ENCODE results near the gene CCL8.

Gene CCL8

GRCh38 chr17:34319039-34319483, at the start of gene CCL8:
TSS of gene CCL8 (plus strand) at chr17:34319435. CDS start at chr17:34319502, 67 bp downstream.
- no peak for DNase-seq

DNA sequence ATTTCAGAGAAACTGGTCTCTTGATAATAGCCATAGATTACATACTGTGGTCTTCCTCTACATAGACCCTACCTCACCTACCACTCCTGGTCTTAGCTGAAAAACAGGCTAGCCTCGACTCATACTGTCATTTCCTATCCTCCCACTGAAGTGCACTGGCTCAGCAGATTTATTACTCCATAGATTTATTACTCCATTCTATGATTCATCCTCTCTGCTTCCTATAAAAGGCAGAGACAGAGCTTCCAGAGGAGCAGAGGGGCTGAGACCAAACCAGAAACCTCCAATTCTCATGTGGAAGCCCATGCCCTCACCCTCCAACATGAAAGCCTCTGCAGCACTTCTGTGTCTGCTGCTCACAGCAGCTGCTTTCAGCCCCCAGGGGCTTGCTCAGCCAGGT, 49.3 kb upstream of the CCL8 start, which contains the start of gene CCL7:
Gene CCL7, plus strand, starts transcription at position 253 of the 400 bp plus-strand sequence. Its CDS starts 70 bp downstream, at position 323.
- DNase-seq: no peak

GRCh38 chr17:34275881-34276280, 43.4 kb upstream of the CCL8 start:
- no peak for DNase-seq

DNA sequence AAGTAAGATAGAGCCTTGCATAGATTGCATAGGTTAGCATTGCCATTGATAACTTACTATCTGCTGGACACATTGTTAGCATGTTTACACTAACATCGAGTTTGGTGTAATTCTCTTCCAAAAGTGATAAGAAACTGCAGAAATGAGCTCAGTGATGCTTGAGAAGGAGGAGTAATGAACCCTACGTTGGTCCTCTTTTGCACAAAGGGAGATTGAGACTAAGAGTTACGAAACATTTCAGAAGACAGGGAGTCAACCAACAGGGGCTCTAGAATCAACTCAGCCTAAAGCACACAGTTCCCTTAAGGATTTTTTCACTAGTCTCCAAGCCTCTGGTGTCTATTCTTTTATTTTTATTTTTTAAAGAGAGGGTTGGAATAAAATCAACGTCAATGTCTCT, 42.4 kb upstream of the CCL8 start:
- DNase-seq: no peak

DNA sequence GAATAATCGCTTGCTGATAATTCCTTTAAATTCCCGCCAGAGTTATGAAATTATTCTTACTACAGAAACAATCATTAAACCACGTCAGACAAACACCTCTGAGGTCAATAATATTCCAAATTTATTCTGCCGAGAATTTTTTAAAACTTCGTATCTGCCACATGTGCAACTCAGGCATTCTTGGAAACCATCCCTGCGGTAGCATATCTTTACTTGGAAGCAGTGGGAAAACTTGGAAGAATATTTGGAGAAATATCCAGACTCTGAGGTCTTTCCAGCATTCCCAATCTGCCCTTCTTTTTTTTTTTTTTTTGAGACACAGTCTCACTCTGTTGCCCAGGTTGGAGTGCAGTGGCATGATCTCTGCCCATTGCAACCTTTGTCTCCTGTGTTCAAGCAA, 35.7 kb upstream of the CCL8 start:
- no peak for DNase-seq

GRCh38 chr17:34285286-34285792, 33.9 kb upstream of the CCL8 start, which contains the start of gene CCL11:
TSS of gene CCL11 (plus strand) at chr17:34285742. CDS start at chr17:34285809, 67 bp downstream.
- no peak for DNase-seq

DNA sequence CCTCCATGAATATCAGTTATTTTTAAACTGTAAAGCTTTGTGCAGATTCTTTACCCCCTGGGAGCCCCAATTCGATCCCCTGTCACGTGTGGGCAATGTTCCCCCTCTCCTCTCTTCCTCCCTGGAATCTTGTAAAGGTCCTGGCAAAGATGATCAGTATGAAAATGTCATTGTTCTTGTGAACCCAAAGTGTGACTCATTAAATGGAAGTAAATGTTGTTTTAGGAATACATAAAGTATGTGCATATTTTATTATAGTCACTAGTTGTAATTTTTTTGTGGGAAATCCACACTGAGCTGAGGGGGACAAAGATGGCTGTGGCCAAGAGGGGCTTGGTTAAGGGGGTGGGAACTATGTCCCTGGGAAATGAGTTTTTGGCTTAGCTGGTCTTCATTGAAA, 31.4 kb upstream of the CCL8 start:
- DNase-seq: no peak

DNA sequence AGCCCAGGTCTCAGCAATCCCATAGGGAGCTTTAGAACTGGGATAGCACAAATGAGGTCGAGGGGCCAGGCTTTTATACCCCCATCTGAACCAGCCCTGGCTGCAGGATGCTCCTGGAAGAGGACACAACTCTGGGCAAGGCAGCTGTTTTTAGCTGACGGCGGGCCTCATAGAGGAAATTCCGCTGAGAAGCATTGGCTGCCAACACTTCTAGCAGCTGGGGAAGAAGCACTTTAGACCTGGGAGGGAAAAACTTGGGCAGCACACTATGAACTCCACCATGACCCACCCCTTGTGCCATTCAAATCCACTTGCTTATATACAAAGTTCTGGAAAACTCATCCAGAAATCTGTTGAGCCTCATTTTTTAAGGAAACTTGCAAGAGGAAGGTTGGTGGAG, 28.6 kb upstream of the CCL8 start:
- DNase-seq: no peak

DNA sequence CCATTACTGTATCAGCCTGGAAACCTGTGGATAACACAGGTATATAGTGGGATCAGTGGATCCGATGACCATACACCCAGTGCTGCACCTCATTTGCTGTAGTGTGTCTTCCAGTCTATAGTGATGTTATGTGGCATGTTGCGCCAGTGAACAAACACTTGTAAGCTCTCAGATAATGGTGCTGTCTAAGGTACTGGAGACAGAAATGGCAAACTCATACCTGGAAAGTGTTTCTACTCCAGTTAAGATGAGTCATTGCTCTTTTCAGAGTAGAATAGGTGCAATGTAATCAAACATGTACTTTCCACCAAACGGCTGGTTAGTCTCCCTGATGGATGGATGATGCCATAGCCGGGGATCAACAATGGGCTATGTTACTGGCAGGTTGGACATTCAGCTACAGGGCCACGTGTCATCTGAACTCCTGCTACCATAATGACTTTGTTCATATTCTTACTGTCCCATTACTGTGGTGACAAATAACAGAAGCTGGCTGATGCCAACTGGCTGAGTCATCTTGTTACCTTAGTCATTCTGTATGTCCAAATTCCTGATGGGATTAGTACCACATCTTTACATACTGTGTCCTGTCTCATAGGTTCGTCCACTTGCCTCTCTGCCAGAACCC, 27.4 kb upstream of the CCL8 start:
- DNase-seq: no peak

GRCh38 chr17:34299027-34299426, 20.2 kb upstream of the CCL8 start:
- DNase-seq: no peak

GRCh38 chr17:34299956-34300577, 19.2 kb upstream of the CCL8 start:
- no peak for DNase-seq

DNA sequence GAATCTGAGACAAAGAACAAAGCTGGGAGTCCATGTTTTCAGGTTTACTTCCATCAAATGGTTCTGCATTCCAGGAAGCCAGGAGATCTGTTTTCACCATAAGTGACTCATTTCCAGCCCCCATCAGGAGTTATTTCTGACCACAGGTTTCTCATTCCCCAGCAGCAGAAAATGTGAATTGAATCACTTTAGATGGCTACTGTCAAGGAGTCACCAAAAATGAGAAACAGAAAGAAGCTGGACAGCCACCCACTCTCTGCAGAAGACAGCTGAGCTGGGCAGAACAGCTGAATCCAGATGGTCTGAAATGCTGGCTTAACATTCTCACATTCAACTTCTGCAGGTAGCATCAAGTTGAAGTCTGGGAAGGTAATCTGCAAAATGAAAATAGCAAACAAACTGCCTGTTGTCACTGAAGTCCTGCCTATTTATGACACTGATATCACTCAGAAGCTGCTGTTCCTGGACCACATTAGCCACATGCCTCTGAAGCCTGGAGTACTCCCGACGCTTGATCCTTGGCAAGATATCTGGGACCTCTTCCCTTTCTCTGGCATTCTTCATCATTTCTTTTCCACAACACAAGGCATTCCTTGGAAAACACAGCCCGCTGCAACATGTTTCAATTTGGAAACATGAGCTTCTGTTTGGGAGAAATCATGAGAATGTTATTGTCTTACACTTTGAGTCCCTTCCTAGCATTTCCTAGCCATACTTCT, 18.4 kb upstream of the CCL8 start:
- DNase-seq: no peak

GRCh38 chr17:34301986-34302385, 17.2 kb upstream of the CCL8 start:
- no peak for DNase-seq

- DNase-seq: no peak
These were observed 16.6 kb upstream of the CCL8 start for GRCh38 chr17:34302636-34303035.

GRCh38 chr17:34303606-34304005, 15.6 kb upstream of the CCL8 start:
- no peak for DNase-seq

GRCh38 chr17:34305061-34305460, 14.2 kb upstream of the CCL8 start:
- no peak for DNase-seq

DNA sequence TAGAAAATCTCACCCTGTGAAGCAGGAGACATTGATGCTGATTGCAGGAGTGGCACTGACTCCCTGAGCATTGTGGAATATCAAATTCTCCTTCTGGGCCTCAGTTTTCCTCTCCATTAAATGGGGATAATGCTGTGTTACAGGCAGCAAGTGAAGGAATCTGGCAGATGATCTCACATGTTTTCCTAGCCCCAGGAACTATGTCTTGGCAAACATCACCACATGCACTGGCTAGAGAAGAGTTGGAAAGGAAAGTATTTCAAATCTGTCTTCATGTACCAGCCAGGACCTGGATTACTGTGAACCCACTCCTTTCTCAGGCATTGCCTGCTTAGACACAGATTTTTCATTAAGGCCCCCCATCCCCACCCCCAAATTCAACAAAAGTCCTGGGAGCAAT, 13.6 kb upstream of the CCL8 start:
- DNase-seq: no peak

DNA sequence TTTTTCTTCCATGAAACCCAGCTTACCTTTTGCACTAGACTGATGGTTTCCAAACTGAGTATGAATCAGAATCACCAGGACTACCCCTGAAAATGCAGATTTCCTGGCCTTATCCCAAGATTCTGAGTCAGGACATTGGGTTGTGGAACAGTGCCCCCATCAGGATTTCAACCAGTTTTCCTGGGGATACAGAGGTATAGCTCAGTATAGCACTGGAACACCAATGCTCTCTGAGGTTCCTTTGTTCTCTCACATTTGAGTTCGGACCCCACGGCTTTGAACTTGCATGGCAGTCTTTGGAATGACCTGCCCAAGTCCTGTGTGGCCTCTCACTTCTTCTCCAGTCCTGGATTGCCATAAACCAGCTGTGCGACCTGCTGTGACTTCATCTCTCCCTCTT, 12.8 kb upstream of the CCL8 start:
- DNase-seq: no peak

- no peak for DNase-seq
These were observed 12.1 kb upstream of the CCL8 start for GRCh38 chr17:34307110-34307509.

DNA sequence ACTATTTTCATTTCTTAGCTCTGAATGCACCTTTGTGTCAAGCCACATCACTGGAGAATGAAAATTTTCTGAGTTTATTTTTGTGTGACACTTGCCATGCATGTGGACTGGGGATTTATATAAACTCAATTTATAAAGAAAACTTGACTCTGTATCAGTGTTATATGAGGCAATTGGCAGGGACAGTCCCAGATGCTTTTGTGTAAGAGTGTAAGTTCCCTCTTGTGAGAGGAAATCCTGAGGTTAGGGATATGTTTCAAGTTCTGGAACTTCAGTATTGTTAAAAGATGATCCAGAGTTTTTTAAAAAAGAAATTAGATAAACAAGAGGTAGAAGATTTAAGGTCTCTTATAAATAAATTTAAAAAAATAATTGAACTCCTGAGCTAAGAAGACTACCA, 10.9 kb upstream of the CCL8 start:
- DNase-seq: no peak

GRCh38 chr17:34311291-34311690, 7.9 kb upstream of the CCL8 start:
- DNase-seq: no peak

DNA sequence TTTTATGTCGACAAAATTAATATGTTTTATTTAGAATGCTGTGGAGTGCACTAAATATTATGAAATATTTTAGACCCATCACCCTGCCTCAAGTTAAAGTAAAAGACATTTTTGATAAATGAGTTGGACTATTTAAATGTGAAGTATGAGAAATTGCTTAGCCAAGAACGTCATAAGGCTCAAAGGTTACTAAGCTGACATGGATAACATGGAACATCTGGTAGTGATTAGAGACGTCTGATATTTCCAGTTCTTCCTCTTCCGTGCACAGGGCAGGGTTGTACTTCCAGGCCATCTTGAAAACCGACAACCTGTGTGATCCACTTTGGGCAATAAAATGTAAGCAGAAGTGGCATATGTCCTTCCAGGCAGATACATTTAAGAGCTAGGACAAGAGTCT, 7.2 kb upstream of the CCL8 start:
- no peak for DNase-seq

DNA sequence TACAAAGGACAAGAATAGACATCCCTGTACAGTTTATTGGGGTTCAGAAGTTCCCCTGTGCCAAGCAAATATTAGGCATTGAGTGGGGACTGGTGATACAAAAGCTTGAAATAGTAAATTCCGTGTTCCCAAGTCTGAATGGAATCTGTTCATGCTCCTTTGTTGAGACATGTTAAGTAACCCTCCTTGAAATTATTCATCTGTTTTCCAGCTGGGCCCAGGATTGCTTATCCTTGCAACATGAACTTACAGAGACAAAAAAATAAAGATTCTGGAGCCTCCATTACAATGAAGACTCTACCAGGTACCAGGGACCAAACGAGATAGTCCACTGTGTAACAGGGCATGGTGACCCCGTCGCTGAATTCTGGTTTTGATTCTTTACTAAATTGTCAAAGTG, 6.1 kb upstream of the CCL8 start:
- no peak for DNase-seq

GRCh38 chr17:34314279-34314678, 5.0 kb upstream of the CCL8 start:
- DNase-seq: no peak

Measured in activated CD8-positive, alpha-beta memory T cell treated with anti-CD3 and anti-CD28 coated beads, Interleukin-2, amount 50 U/mL, for 4 hours (primary cell).